NCI-H510A (cell line): ENCODE measurements around the gene HLA-DOB.
"Not testable (repeated sequence)": the region's sequence is repeated elsewhere in the genome, so short reads cannot be mapped to it uniquely, and the experiment has no call there.

Source experiments
- DNase-seq: peaks from one replicate; lab custom pipeline; 2025; lab: John Stamatoyannopoulos, UW

HLA-DOB gene

GRCh38 chr6:32807020-32807580, 9.7 kb downstream of the HLA-DOB start:
- no peak for DNase-seq

DNA sequence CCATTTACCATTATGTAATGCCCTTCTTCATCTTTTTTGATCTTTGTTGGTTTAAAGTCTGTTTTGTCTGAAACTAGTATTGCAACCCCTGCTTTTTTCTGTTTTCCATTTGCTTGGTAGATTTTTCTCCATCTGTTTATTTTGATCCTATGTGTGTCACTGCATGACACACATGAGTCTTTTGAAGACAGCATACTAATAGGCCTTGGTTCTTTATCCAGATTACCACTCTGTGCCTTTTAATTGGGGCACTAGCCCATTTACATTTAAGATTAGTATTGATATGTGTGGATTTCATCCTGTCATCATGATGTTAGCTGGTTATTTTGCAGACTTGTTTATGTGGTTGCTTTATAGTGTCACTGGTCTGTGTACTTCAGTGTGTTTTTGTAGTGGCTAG, 11.4 kb downstream of the HLA-DOB start:
- not testable (repeated sequence) for DNase-seq

GRCh38 chr6:32803416-32803815, 13.4 kb downstream of the HLA-DOB start:
- no peak for DNase-seq

- DNase-seq = no peak
These were observed 17.1 kb downstream of the HLA-DOB start for GRCh38 chr6:32799740-32800139.

DNA sequence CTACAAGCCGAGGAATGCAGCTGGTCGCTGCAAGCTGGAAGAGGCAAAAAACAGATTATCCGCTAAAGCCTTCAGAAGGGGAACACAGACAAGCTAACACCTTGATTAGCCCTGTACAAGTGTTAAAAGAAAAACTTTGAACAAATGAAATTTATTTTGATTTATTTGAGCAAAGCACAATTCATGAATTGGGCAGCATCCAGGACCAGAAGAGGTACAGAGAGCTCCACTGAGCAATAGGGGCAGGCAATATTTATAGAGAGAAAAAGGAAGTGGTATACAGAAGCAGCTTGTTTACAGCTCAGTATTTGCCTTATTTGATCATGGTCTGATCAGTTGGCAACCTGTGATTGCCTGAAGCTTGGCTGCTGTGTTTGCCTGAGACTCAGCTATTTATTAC, 17.6 kb downstream of the HLA-DOB start:
- DNase-seq = no peak

DNA sequence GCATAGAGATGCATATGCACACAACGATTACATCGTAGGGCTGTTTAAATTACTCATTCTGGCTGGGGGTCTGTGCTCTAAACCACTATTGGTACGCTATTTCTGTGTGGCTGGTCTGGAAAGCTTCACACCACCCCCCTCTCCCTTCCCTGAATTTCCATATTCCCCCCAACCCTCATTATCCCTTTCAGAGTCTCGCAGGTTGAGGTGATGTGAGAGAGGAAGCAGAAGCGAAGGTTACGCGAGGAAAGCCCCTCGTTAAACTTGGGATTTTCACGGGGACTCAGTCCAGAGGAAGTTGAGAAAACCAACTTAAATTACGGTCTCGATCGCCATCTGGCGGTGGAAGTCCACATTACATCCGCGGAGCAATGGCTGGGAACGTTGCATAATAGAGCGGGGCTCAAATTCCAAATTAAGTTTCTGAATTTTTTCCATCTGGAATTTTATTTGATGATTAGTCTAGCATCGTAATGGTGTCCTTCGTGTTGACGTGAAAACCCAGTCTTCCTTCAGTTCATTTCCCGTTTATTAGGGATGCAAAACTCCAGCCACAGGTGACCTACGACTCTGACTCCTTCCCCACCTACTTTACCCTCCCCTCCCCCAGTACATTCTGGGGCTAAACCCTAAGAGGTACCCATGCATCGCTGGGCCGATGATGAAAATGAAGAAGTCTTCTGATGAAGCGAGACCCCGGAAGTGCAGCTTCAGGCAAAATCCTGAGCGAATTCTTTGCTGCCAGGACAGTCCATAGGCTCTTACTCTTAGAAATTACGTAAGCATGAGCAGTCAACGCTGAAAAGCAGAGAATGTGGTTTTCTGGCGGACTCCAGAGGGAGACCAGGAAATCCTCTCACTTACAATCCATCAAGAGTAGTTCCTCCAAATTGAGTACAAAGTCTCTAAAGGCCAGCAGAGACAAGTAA, 19.7 kb downstream of the HLA-DOB start:
- no peak for DNase-seq

- DNase-seq = no peak
These were observed 22.3 kb downstream of the HLA-DOB start for GRCh38 chr6:32794510-32794909.

DNA sequence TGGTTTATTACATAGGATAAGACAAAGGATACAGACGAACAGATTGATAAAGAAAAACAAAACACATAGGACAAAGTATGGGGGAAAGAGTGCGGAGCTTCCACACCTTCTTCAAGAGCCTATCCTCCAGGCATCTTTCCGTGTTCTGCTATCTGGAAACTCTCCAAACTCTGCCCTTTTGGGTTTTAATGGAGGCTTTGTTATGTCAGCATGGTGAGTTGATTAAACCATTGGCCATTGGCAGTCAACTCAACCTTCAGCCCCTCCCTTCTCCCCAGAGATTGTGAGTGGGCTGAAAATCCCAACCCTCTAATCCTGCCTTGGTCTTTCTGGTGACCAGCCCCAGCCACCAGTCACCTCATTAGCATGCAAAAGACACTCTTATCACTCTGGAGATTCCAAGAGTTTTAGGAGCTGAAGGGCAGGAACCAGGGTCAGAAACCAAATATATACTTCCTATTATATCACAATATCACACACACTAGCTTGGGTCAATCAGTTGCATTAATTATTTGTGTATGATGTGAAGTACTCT, 23.8 kb downstream of the HLA-DOB start:
- no peak for DNase-seq

GRCh38 chr6:32790306-32790705, 26.5 kb downstream of the HLA-DOB start:
- no peak for DNase-seq

- DNase-seq = no peak
These were observed 30.8 kb downstream of the HLA-DOB start for GRCh38 chr6:32785781-32786533.

- DNase-seq = not testable (repeated sequence)
These were observed 33.9 kb downstream of the HLA-DOB start for GRCh38 chr6:32782923-32783322.

- DNase-seq = no peak
These were observed 37.8 kb downstream of the HLA-DOB start for GRCh38 chr6:32779036-32779435.

GRCh38 chr6:32775071-32775470, 41.7 kb downstream of the HLA-DOB start:
- DNase-seq = no peak

DNA sequence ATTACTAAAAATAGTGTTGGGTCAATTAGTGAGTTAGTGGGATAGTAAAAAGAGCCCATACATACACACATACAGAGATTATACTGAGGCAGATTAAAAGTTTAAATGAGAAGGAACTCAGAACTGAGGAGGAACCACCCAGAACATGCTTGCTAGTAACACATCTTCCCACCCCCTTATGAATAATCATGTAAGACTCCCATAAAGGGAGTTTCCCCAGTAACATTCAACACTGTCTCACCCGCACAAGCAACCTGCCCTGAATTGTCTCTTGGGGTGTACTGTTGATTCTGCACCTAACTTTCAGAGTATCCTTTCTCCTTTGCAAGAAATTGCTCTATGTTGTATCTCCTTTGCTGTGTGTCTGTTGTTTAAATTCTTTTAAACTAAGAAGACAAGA, 42.4 kb downstream of the HLA-DOB start:
- DNase-seq = no peak

DNA sequence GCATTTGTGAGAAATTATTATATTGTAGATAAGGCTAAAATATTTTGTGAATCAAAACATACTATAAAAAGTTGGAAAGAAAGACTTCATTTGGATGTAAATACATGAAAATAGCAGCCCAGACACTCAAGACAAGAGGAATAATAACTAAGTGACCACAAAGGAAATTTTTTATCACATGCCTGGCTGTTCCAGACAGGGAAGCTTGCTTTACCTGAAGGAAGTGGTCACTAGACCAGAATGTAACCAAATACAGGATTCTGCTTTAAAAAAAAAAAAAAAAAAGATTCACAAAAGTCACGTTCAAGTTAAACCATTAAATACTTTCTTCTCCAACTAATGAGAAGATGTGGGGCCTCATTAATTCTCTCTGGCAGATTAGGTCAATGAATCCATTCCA, 44.1 kb downstream of the HLA-DOB start:
- no peak for DNase-seq

DNA sequence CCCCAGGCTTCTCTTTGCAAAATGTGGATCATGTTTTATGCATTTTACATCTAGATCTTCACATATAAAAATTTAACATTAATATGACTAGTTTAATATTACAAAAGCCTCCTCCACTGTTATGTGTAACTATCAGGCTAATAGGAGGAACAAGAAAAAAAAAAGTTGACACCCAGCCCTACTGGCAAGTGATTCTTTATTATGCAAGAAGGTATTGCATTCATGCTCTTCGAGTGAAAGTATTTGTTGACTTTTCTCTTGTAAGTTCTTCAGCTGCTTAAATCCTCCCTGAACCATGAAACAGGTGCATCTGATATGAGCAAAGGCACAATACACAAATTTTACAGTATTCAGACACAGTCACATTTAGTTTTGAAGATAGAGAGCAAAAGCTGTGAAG, 52.8 kb downstream of the HLA-DOB start:
- DNase-seq = no peak

DNA sequence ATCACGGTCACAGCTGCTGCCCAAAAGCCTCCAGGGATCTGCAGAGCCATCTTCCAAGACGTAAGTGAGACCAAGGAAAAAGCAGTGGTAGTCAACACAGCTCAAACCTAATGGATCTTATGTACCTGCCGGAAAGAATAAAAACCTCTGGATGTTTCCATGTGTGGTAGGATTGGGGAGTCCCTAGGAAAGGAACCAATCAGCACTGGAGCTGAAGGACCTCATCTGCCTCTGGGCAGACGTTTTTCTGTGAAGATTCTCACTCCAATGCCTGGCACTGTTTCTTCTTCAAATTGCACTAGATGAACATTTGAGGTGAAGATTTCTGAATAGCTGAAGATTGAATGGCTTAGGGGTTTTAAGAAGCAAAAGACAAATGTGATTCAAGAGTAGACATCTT, 53.4 kb downstream of the HLA-DOB start, which contains the start of gene HLA-DQB2:
TSS of gene HLA-DQB2 (minus strand) at position 112 of the 400 bp plus-strand sequence. CDS start at position 50, 62 bp downstream.
- no peak for DNase-seq
